DMS 273 (cell line): ENCODE measurements around the gene HDGF.

Experiments used
- DNase-seq: peaks from one replicate; lab custom pipeline; 2025; ENCODE audit not compliant: unreplicated experiment; lab: John Stamatoyannopoulos, UW

Gene HDGF

DNA sequence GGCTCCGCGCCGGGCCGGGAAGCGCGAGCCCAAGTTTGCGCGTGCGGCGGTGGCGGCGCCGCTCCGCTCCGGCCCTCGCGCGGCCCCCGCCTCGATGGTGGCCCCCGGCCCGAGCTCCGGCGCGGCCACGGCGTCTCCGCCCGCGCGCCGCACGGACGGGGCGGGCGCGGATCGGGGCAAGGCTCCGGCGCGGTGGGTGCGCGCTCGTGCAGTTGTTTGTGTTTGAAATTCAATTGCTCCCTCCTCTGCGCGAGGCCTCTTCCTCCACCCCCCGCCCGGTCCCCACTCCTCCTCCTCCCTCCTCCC, at the start of gene HDGF:
TSS of gene HDGF (minus strand) at position 225 of the 306 bp plus-strand sequence. CDS start 246 bp downstream, outside the sequence.
- no peak for DNase-seq

GRCh38 chr1:156797212-156797871, 45.9 kb upstream of the HDGF start:
- DNase-seq, result peak; percentile 86

DNA sequence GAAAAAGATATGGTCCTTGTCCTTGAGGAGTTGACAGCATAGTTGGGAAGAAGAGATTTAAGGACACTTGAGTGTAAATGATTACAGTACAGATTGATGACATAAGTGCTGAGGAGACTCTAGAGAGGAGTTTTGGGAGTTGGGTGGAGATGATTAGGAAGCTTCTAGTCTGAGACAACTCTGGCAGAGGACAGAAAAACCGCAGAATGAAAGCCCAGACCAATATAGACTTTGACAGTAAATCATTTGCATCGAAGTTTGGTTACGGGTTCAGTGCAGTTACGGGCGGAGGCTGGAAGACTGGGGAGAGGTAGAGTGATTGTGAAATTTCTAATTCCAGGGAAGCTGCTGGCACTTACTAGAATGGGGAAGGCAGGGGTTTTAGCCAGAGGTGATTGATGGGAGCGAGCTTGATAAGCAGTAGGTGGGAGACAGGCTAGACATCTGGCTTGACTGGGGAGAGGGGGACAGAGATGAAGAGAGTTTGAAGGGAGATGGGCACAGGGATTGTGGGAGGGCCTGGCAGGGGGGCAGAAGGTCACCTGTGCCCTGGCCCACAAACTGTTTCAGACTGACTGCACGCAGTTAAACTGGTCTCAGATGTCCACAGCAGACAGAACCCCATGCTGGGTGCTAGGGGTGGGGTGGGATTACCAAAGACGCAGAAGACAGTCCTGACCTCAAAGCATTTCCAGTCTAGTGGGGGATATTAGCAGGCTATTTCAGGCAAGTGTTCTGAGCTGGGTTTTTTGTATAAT, 45.0 kb upstream of the HDGF start:
- no peak for DNase-seq

- no peak for DNase-seq
Measured at GRCh38 chr1:156795787-156796186, 44.3 kb upstream of the HDGF start.

- no peak for DNase-seq
Measured at GRCh38 chr1:156795374-156795733, 43.9 kb upstream of the HDGF start.

GRCh38 chr1:156794506-156795373, 43.3 kb upstream of the HDGF start:
- no peak for DNase-seq

DNA sequence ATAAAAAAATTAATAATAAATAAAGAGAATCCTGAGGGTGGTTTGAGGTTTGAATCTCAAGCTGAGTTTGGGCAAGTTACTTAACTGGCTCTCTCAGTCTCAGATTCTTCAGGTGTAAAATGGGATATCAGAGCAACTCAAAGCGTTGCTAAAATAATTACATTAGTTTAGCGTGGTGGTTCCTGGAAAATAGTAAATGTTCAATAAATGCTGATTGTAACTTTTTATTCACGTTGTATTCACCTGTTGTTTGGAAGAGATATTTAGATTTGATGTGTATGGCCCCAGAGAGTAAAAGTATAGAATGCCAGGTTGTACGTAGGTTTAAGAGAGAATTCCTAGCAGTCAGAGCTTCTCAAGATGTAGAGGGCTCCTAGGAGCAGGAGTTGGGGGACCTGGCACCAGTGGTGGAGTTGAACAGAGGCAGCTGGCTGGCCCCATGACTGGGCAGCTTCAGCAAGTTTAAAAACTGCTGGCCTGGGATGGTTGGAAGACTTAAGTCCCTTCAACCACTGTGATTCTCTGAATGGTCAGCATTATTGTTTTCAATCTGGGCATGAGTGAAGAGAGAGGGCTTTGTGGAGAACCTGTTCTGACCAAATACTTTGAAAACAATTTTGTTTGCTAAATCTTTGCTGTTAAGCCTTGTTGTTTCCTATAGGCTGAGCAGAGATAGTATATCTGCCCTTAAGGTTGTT, 38.3 kb upstream of the HDGF start:
- DNase-seq, result no peak

DNA sequence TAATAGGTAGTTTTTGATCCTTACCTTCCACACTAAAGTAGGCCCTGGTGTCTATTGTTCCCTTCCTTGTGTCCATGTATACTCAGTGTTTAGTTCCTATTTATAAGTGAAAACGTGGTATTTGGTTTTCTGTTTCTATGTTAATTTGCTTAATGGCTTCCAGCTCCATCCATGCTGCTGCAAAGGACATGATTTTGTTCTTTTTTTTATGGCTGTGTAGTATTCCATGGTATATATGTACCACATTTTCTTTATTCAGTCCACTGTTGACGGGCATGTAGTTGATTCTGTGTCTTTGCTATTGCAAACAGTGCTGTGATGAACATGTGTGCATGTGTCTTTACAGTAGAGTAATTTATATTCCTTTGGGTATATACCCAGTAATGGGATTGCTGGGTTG, 36.7 kb upstream of the HDGF start:
- DNase-seq, result no peak

DNA sequence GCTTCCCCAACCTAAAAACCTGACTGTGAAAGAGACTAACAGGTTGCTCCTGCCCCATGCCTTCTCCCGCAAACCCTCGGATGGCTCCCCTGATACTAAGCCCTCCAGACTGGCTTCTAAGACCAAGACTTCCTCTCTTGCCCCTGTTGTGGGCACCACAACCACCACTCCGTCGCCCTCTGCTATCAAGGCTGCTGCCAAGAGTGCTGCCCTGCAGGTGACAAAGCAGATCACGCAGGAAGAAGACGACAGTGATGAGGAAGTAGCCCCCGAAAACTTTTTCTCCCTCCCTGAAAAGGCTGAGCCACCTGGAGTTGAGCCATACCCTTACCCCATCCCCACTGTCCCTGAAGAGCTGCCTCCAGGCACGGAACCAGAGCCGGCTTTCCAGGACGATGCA, 35.2 kb upstream of the HDGF start:
- DNase-seq, result no peak

GRCh38 chr1:156785458-156785857, 34.0 kb upstream of the HDGF start:
- DNase-seq, result no peak

GRCh38 chr1:156781585-156782186, 30.2 kb upstream of the HDGF start:
- no peak for DNase-seq

- DNase-seq, result no peak
Measured at GRCh38 chr1:156777573-156777972, 26.1 kb upstream of the HDGF start.

DNA sequence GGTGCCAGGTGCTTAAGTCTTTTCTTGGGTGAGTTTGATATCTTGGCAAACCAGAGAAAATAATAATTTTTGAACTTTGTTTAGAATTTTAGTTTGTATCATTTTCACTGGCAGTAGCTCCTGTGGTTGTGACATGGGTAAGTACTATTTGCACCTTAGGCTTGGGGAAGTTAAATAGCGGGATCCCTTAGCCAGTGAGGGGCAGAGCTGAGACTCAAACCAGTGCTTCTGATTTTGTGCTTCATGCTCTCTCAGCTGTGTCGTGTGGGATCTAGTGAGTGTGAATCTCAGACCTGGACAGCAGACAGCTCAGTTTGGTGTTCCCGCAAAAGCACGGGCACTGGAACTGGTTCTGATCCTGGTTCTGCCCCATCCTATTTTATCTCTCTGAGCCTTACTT, 25.5 kb upstream of the HDGF start:
- no peak for DNase-seq

- DNase-seq, result no peak
Measured at GRCh38 chr1:156775799-156776198, 24.3 kb upstream of the HDGF start.

- peak; percentile 32 for DNase-seq
Measured at GRCh38 chr1:156773607-156774006, 22.1 kb upstream of the HDGF start.

DNA sequence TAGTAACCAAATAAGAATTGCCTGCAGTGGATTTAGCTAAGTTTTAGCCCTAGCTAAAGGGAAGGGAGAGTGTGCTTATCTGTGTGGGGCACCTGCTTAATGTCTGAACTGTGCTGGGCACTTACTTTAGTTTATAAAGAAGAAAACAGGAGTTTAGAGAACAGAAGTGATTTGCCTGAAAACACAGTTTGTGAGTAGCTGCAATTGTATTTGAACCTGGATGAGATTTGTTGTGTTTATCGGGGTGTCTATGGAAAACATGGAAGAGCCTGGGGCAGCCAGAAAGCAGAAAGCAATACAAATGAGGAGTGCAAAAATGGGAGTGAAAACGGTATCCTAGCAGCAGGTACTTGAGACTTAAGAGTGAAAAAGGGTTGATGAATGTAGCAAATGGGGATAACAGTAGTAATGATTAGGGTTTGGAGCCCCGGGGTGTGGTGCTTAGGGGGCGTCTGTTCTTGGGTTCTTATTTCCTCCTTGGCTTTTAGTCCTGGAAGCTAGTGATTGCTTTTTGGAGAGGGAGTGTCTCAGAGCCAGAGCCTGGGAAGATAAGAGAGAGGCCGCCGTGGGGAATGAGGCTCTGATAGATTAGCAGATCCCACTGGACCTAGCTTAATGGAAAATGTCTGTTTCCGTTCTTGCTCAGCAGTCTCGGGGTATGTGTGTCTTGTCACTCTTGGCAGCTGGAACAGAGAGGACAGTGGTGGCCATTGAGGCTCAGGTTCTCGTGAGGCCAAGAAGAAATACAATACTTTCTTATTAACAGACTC, 21.4 kb upstream of the HDGF start:
- DNase-seq, result no peak

DNA sequence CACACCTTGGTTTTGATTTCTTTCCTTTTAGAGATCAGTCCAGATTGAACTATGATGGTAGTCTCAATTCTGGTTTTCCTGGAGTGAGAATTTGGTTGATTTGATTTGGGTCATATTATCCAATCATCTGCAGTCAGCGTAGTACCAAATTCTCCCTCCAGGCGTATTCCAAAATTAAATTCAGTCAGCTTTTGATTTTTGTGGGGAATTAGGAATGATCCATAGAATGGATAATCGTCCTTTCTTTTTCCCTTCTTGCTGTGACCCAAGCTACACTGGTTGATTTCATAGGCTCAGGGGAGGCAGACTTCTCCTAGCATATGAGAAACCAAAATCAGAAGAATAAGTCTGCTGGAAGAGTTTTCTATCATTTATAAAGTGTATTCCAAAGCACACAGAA, 20.7 kb upstream of the HDGF start:
- no peak for DNase-seq

DNA sequence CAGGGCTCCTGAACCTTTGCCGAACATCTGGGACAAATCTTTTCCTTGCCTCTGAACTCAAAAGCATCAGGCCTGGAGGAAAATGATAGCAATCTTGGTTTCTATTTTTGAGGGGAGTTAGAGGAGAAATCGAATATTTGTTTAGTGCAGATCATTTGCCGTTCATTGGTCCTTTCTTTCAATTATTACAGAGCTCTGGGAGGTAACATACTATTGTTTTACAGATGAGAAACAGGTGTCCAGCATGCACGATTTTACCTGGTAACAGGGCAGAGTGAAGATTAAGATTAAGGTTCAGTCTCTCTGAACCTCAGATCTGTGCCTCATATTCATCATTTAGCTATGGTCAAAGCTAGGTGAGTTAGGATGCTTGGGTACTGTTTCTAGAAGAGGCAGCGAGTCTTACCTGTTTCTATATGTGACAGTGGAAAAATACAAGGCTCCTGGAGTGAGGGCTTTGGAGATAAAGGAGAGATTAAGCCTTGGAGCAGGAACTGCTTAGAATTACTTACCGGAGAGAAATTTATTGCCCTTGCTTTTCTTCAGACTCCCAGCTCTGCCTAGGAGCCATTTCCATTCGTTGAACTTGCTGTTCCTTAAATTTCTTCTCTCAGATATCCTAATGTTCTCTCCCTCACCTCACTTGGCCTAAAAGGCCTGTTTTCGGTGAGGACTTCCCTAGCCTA, 17.3 kb upstream of the HDGF start:
- DNase-seq, result no peak

- DNase-seq, result peak; percentile 82
Measured at GRCh38 chr1:156767879-156768604, 16.6 kb upstream of the HDGF start.
